GM21717 (cell line): ENCODE results near the gene LPO.

Experiments
- ATAC-seq: cut with Tn5 transposase; IDR thresholded peaks from one replicate; pipeline ENCODE4 v1.9.1; 2021; ENCODE audit warnings: mild to moderate bottlenecking, moderate library complexity; ENCODE audit not compliant: unreplicated experiment

The LPO gene

DNA sequence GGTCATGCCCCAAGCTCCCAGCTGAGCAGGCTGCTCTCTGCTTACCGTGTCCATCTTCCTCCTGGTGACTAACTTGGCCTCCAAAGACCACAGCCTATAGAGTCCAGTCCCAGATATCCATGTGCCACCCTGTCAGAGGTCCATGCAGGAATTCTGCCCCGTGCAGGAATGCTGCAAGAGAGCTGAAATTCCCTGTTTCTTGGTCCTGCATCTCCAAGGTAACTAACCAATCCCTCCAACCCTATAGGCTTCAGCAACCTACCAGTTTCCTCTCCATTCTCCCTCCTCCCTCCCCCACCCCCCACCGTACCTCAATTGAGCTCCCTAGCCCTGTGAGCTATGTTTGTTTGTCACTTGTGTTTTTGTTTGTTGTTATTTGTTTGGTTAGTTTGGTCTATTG lies 9.7 kb upstream of the LPO start:
- ATAC-seq: no peak

DNA sequence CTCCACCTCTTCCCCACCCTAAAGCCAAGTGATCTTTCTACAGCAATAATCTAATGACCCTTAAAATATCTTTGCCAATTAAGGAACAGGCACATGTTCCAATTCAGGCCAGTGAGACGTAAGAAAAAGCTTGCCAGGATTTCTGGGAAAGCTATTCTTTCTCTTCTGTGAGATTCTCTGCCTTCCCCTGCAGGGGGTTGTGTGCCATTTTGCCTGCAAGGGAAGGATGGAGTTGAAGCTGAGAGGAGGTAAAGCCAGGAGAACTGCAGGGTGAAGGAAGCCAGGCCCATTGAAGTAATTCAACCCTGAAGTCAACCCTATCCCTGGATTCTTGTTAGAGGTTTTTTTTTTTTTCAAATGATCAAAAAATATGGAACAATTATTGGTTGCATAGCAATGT lies 9.0 kb upstream of the LPO start:
- no peak for ATAC-seq

DNA sequence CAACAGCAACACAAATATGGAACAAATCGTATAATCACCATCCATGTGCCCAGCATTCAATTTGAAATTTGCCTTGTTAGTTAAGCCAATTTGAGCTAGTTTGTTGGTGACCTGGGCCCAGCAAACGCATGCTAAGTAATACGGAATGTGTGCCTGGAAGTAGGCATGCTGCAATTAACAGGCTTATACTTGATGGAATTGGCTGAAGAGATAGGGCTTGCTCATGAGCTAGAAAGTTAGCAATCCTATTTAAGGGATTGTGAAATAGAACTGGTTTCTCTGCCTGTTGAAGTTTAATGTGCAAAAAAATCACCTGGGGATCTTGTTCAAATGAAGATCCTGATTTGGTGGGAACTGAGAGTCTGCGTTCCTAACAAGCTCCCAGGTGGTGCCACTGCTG lies 8.5 kb upstream of the LPO start:
- ATAC-seq: no peak

DNA sequence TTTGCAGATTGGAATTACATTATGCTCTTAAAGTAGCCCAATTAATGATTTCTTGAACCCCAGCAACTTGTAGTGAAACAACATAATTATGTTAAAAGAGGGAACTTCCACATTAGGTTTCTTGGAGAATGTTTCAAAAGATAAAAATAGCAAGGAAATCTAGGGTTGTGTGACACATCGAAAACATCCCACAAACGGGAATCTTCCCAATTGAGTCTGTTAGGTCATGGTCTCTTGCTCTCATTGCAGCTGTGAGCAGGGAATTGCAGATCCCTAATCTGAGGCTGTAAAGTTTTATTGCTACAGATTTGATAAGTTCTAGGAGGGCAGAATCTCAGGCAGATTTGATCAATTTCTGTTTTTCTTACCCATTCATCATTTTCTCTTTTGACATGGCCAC lies 6.7 kb upstream of the LPO start:
- ATAC-seq: no peak

DNA sequence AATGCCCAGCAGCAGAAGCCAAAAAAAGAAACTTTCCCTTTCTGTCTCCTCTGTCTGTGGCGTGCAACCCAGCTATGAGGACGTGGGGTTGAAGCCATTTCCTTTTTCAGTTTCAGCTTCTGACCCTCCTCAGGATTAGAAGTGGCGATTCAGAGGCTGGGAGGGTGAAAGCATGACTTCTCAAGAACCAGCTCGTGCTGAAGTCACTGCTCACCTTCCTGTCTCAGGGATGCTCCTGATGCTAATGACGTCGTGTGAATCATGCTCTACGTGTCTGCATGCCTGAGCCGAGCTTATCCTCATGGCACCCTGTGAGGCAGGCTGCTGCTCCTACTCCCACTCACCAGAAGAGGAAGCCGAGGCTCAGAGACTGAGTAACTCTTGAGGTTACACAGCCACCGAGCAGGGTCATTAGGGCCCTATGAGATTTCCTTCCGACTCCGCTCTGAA lies 5.7 kb upstream of the LPO start:
- ATAC-seq: peak; percentile 61

DNA sequence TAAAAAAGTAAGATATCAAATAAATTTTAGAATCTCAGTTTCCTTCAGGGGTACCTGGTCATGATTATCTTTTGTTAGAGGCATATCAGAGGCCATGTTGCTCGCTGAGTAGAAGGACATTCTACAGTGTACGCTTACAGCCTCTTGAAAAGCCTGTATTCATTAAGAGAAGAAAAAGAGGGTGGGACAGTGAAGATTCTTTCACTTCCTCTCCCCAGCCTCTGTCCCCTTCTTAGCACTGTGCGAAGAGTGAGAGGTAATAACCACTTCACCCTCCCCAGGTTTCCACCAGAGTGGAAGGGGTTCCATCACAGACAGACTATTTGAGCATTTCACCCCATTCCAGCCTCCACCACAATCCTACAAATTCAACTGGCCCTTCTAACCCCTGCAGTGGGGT lies 4.8 kb upstream of the LPO start:
- ATAC-seq: no peak

DNA sequence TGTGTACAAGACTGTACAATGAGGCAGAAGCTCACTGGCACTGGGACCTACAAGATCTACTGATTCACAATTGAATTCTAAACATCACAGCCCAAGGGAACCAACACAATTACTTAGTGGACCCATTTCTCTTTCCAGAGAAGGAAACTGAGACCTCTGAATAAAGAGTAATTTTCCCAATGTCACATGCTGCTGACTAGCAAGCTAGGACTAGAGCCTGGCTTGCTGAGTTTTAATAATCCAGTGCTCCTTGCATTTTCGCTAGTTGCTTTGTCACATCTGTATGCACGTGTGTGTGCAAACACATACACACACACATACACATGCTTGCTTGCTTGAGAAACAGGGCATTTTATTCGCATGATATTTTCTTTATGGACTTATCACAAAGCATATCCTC lies 3.9 kb upstream of the LPO start:
- no peak for ATAC-seq

- ATAC-seq: no peak
These were observed 2.6 kb upstream of the LPO start for GRCh38 chr17:58235821-58236220.

DNA sequence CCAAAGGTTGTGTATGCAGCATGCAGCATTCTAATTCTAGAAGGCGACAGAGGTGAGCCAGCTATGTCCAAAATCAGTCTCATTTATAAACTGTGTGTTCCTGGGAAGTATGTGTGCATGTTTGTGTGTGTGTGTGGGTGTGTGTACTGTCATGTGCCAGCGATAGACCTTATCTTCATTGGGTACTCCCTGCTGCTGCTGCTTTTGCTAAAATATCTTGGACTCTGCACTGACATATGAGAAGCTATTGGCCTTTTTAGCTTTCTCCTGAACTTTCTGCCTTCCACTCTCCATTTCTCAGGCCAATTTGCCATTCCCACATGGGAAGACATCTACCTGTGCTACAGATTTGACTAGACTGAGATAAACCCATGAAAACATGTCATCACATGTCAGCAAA lies 2.0 kb upstream of the LPO start:
- no peak for ATAC-seq

GRCh38 chr17:58239987-58240386 lies 1.6 kb downstream of the LPO start:
- ATAC-seq: no peak

- ATAC-seq: no peak
These were observed 3.9 kb downstream of the LPO start for GRCh38 chr17:58242171-58242784.

GRCh38 chr17:58244963-58245362 lies 6.6 kb downstream of the LPO start:
- ATAC-seq: no peak

- ATAC-seq: no peak
These were observed 7.2 kb downstream of the LPO start for GRCh38 chr17:58245428-58246103.

GRCh38 chr17:58246104-58246740 lies 7.8 kb downstream of the LPO start:
- no peak for ATAC-seq

GRCh38 chr17:58246781-58247180 lies 8.4 kb downstream of the LPO start:
- no peak for ATAC-seq

DNA sequence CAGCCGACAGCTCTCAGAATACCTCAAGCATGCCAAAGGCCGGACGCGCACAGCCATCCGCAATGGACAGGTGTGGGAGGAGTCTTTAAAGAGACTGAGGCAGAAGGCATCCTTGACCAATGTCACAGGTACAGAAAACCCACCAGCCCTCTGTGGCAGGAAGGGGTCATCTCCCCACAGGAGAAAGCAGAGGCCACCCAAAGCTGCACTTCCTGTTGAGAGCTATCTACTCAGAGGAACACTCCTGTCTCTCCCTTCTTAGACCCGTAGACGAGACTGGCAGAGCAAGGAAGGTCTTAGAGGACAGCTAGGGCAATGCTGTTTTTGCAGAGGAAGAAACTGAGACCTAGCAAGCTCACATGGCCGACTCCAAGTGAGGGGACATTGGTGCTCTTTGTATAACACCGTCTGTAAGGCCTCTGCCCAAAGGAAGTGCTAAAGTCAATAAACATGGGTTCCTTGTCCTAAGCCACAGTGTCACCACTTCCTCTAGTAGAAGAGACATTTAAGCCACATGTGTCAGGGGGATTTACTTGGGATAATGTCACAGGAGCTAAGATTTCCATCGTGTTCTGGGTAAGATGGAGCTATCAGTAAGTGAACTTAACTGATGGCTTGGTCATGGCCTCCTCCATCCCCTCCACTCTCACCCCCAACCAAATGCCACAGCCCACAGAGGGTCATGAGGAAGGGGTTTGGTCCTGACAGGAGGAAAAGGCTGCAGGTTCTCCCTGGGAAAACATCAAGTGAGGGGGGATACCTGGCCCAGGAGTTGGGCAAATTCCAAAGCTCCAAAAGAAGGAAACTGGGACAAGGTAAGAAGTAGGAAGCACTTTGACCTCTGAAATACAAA lies 9.4 kb downstream of the LPO start:
- no peak for ATAC-seq

GRCh38 chr17:58248955-58249269 lies 10.5 kb downstream of the LPO start:
- no peak for ATAC-seq

GRCh38 chr17:58249270-58250133 lies 11.1 kb downstream of the LPO start:
- no peak for ATAC-seq

DNA sequence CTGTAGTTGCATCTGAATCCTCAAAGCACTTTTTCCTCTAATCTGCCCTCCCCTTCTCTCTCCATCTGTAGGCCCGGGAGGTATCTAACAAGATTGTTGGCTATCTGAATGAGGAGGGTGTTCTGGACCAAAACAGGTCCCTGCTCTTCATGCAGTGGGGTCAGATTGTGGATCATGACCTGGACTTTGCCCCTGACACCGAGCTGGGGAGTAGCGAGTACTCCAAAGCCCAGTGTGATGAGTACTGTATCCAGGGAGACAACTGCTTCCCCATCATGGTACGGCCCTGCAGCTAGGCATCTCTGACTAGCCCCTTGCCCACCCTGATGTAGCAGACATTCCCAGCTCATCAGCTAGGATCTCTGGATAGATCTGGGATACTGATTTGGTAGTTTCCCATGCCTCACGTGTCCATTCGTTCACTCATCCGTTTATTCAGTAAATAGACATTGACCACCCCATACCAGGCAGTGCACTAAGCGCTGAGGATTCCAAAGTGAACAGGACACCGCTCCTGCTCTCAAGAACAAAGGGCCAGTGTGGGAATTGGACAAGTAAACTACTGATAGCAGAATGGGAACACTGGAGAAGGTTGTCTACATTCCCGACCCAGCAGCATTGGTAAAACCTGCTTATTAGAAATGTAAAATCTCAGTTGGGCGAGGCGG lies 12.1 kb downstream of the LPO start:
- no peak for ATAC-seq

GRCh38 chr17:58252141-58252540 lies 13.8 kb downstream of the LPO start:
- no peak for ATAC-seq
